ENCODE data around the gene ADAP1.

GRCh38 chr7:871900-872537 is 82.5 kb downstream of the ADAP1 start:
- no peak for TF ChIP-seq YY1 (IDR thresholded peaks at IDR 0.05; ENCODE audit: insufficient read depth, insufficient read length)
- no peak for TF ChIP-seq ZNF274 (IDR thresholded peaks at IDR 0.05; ENCODE audit: low read depth, low read length)
- TF ChIP-seq SUZ12 (IDR thresholded peaks at IDR 0.05; ENCODE audit: extremely low read depth, insufficient read depth, insufficient read length), result no peak

Data from NT2/D1 (cell line).